Stimulated activated CD4-positive, alpha-beta T cell treated with anti-CD3 and anti-CD28 coated beads, Interleukin-1b, Interleukin-23, amount 100 ng/mL, for 24 hours (primary cell): ENCODE measurements around the gene AKR1B1.

Experiments
- DNase-seq, 4 experiments: peaks; one replicate each; pipeline ENCODE4 v3.0.0-alpha.2; 2020; ENCODE audit warnings: low read depth in 4 of 4, low spot score in 1 of 4

AKR1B1 gene

GRCh38 chr7:134446446-134446845, 12.5 kb downstream of the AKR1B1 start:
- no peak for DNase-seq

GRCh38 chr7:134444961-134445315, 14.0 kb downstream of the AKR1B1 start:
- DNase-seq = no peak

- no peak for DNase-seq
Measured at GRCh38 chr7:134444198-134444960, 14.5 kb downstream of the AKR1B1 start.

GRCh38 chr7:134443396-134444070, 15.4 kb downstream of the AKR1B1 start:
- no peak for DNase-seq

GRCh38 chr7:134442441-134443220, 16.3 kb downstream of the AKR1B1 start:
- DNase-seq = no peak

- no peak for DNase-seq
Measured at GRCh38 chr7:134441264-134441663, 17.6 kb downstream of the AKR1B1 start.

GRCh38 chr7:134440476-134440875, 18.4 kb downstream of the AKR1B1 start:
- DNase-seq = no peak

- no peak for DNase-seq
Measured at GRCh38 chr7:134440067-134440466, 18.8 kb downstream of the AKR1B1 start.

- DNase-seq = no peak
Measured at GRCh38 chr7:134438946-134439345, 20.0 kb downstream of the AKR1B1 start.

GRCh38 chr7:134435161-134435920, 23.6 kb downstream of the AKR1B1 start:
- no peak for DNase-seq

GRCh38 chr7:134434701-134435100, 24.2 kb downstream of the AKR1B1 start:
- DNase-seq = no peak

- no peak for DNase-seq
Measured at GRCh38 chr7:134433430-134433829, 25.5 kb downstream of the AKR1B1 start.

GRCh38 chr7:134432296-134433152, 26.4 kb downstream of the AKR1B1 start:
- peak; percentile 34 to 54 (median 45) for DNase-seq

- DNase-seq = no peak
Measured at GRCh38 chr7:134431815-134432214, 27.1 kb downstream of the AKR1B1 start.

GRCh38 chr7:134429481-134429880, 29.4 kb downstream of the AKR1B1 start:
- DNase-seq = no peak

- no peak for DNase-seq
Measured at GRCh38 chr7:134428942-134429341, 30.0 kb downstream of the AKR1B1 start.

GRCh38 chr7:134427896-134428295, 31.0 kb downstream of the AKR1B1 start:
- DNase-seq = no peak

- no peak for DNase-seq
Measured at GRCh38 chr7:134425777-134426176, 33.1 kb downstream of the AKR1B1 start.

GRCh38 chr7:134422638-134423037, 36.3 kb downstream of the AKR1B1 start:
- DNase-seq = no peak

- DNase-seq = no peak
Measured at GRCh38 chr7:134422008-134422407, 36.9 kb downstream of the AKR1B1 start.
